Endodermal cell (in vitro differentiated cells): ENCODE data around the gene TBC1D10B. TPM values are rescaled to one million over a fixed set of nuclear protein-coding genes. Genes with fewer than 3 reads are reported as not detected.

Source experiments
- DNase-seq: peaks from one replicate; pipeline ENCODE4 v3.0.0-alpha.2; 2017
- H3K27ac ChIP-seq: 2 replicates; pipeline ENCODE4 v1.5.1; 2013; ENCODE audit warnings: mild to moderate bottlenecking, low read depth, low read length, moderate library complexity
- H3K27me3 ChIP-seq: 2 replicates; pipeline ENCODE4 v1.6.1; 2013; ENCODE audit warnings: mild to moderate bottlenecking, low read length, moderate library complexity; ENCODE audit not compliant: insufficient read depth, control insufficient read depth, poor library complexity, severe bottlenecking
- H3K36me3 ChIP-seq: 2 replicates; pipeline ENCODE4 v1.7.0; 2013; ENCODE audit warnings: mild to moderate bottlenecking, low read length, moderate library complexity; ENCODE audit not compliant: control insufficient read depth, insufficient read depth
- H3K4me1 ChIP-seq: one replicate; pipeline ENCODE4 v1.7.0; 2013; ENCODE audit warnings: low read length; ENCODE audit not compliant: control insufficient read depth, insufficient read depth
- H3K4me3 ChIP-seq: 2 replicates; pipeline ENCODE4 v1.5.1; 2013; ENCODE audit warnings: mild to moderate bottlenecking, low read length, moderate library complexity
- H3K9ac ChIP-seq: 2 replicates; pipeline ENCODE4 v1.6.1; 2013; ENCODE audit warnings: mild to moderate bottlenecking, low read length, moderate library complexity; ENCODE audit not compliant: poor library complexity, severe bottlenecking; ENCODE audit errors: extremely low read depth
- H3K9me3 ChIP-seq: 2 replicates; pipeline ENCODE4 v1.6.1; 2013; ENCODE audit warnings: mild to moderate bottlenecking, low read length, moderate library complexity; ENCODE audit not compliant: control insufficient read depth
- H3K27ac Mint-ChIP-seq: 2 replicates; pipeline ENCODE4 v1.8.0; 2020; ENCODE audit warnings: mixed read lengths
- H3K27me3 Mint-ChIP-seq: 2 replicates; pipeline ENCODE4 v1.8.0; 2021; ENCODE audit warnings: mild to moderate bottlenecking, mixed read lengths; ENCODE audit not compliant: insufficient read depth
- H3K36me3 Mint-ChIP-seq: 2 replicates; pipeline ENCODE4 v1.8.0; 2020; ENCODE audit warnings: low read depth, mixed read lengths
- H3K4me1 Mint-ChIP-seq: 2 replicates; pipeline ENCODE4 v1.8.0; 2020; ENCODE audit warnings: mixed read lengths
- H3K4me3 Mint-ChIP-seq: 2 replicates; pipeline ENCODE4 v1.8.0; 2020; ENCODE audit warnings: mild to moderate bottlenecking, moderate library complexity, mixed read lengths
- H3K9me3 Mint-ChIP-seq: 2 replicates; pipeline ENCODE4 v1.8.0; 2020; ENCODE audit warnings: mild to moderate bottlenecking, mixed read lengths
- WGBS, 2 experiments: methylation state at CpG; one replicate each; pipeline versions ENCODE4 v1.1.5 to v1.1.7; 2013; ENCODE audit warnings: missing lambda C conversion rate in 2 of 2, mixed read lengths in 1 of 2; ENCODE audit not compliant: insufficient coverage in 1 of 2, insufficient read length in 1 of 2; 5-methylcytosine and 5-hydroxymethylcytosine counted together
- total RNA-seq, 2 donors: library from RNA; stranded (reverse); fragmentation: NEBNext Ultra II Directional in 1 of 2; extraction: Animal tissue kit (Norgen Biotek cat#: 25700) in 1 of 2; gene quantifications; 2 replicates in 1 of 2; 3 replicates in 1 of 2; pipeline ENCODE4 v1.2.1, GENCODE V29; 2021
- TF ChIP-seq, protein P1 (sequence below): fragments of 200-600 bp; sonication (generic); conservative IDR thresholded peaks from 2 replicates; pipeline ENCODE4 v1.5.0; 2021; ENCODE audit warnings: antibody characterized with exemption, mild to moderate bottlenecking

The TBC1D10B gene
- total RNA-seq, 2 donors from 2014 or later, result 30.7 to 36.3 TPM

GRCh38 chr16:30358990-30359870 is 11.1 kb downstream of the TBC1D10B start:
- peaks cover 34% of the 10 kb centered on the region for H3K36me3 Mint-ChIP-seq
- Histone ChIP-seq H3K9ac (no peak overlapping the region), H3K27me3 (no peaks in the 10 kb centered on the region), H3K4me3 (no peak overlapping the region), H3K9me3 (no peaks in the 10 kb centered on the region), H3K36me3 (peaks cover 29% of the 10 kb centered on the region), H3K4me1 (peaks cover 6% of the 10 kb centered on the region), H3K27ac (no peak overlapping the region)
- H3K4me1 Mint-ChIP-seq, result peaks cover 12% of the 10 kb centered on the region
- no peak for DNase-seq
- 94 to 95% methylated on average over 23 to 28 of the region's 28 CpGs for WGBS, 2 experiments
- TF ChIP-seq, protein P1, sequence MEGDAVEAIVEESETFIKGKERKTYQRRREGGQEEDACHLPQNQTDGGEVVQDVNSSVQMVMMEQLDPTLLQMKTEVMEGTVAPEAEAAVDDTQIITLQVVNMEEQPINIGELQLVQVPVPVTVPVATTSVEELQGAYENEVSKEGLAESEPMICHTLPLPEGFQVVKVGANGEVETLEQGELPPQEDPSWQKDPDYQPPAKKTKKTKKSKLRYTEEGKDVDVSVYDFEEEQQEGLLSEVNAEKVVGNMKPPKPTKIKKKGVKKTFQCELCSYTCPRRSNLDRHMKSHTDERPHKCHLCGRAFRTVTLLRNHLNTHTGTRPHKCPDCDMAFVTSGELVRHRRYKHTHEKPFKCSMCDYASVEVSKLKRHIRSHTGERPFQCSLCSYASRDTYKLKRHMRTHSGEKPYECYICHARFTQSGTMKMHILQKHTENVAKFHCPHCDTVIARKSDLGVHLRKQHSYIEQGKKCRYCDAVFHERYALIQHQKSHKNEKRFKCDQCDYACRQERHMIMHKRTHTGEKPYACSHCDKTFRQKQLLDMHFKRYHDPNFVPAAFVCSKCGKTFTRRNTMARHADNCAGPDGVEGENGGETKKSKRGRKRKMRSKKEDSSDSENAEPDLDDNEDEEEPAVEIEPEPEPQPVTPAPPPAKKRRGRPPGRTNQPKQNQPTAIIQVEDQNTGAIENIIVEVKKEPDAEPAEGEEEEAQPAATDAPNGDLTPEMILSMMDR, result no peak
- no peak overlapping the region for H3K27ac Mint-ChIP-seq
- no peak overlapping the region for H3K4me3 Mint-ChIP-seq
- no peaks in the 10 kb centered on the region for H3K27me3 Mint-ChIP-seq
- no peaks in the 10 kb centered on the region for H3K9me3 Mint-ChIP-seq

DNA sequence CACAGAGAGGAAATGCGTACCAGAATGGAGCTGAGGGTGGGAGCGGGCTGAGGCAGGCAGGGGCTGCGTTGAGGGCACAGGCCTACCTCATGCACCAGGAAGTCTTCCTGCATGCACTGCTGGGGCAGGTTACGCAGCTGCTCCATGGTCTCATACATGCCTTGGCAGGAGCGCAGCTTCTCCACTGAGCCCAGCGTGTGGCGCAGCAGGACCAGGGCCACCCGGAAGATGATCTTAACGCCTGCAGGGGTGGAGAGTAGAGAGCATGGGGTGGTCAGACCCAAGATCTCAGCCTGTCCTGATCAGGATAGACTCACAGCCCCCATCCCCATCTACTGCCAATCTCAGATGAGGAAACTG is 11.7 kb downstream of the TBC1D10B start:
- Mint-ChIP-seq H3K27me3 (no peaks in the 10 kb centered on the region), H3K4me1 (peaks cover 14% of the 10 kb centered on the region), H3K27ac (no peak overlapping the region), H3K9me3 (no peaks in the 10 kb centered on the region), H3K4me3 (no peak overlapping the region), H3K36me3 (peaks cover 34% of the 10 kb centered on the region)
- Histone ChIP-seq H3K9ac (no peak overlapping the region), H3K27me3 (no peaks in the 10 kb centered on the region), H3K36me3 (peaks cover 32% of the 10 kb centered on the region), H3K27ac (no peak overlapping the region), H3K9me3 (no peaks in the 10 kb centered on the region), H3K4me1 (peaks cover 8% of the 10 kb centered on the region), H3K4me3 (no peak overlapping the region)
- peak; percentile 44 for DNase-seq
- 95 to 97% methylated on average over 3 to 9 of the region's 9 CpGs for WGBS, 2 experiments
- TF ChIP-seq, protein P1, result no peak

- 90 to 91% methylated on average over 23 to 37 of the region's 37 CpGs for WGBS, 2 experiments
- Mint-ChIP-seq H3K4me1 (peaks cover 14% of the 10 kb centered on the region), H3K4me3 (no peak overlapping the region), H3K27me3 (no peaks in the 10 kb centered on the region), H3K36me3 (peaks cover 33% of the 10 kb centered on the region), H3K9me3 (no peaks in the 10 kb centered on the region), H3K27ac (no peak overlapping the region)
- DNase-seq, result no peak
- Histone ChIP-seq H3K4me3 (no peak overlapping the region), H3K9me3 (no peaks in the 10 kb centered on the region), H3K36me3 (peaks cover 32% of the 10 kb centered on the region), H3K27ac (no peak overlapping the region), H3K27me3 (no peaks in the 10 kb centered on the region), H3K9ac (no peak overlapping the region), H3K4me1 (peaks cover 9% of the 10 kb centered on the region)
- TF ChIP-seq, protein P1, result no peak
Measured at GRCh38 chr16:30357715-30358576, 12.3 kb downstream of the TBC1D10B start.
